CD4-positive, alpha-beta T cell treated with Interleukin-1 beta for 1 hour (primary cell): ENCODE data around the gene GTF3A.
A peak's percentile ranks its signal among the peaks of the same experiment; 100 is the strongest.

Experiments used
- DNase-seq, 2 donors: peaks; one replicate each; pipeline ENCODE4 v3.0.0-alpha.2; 2020 to 2022

GTF3A gene

GRCh38 chr13:27449081-27449603 lies 24.7 kb downstream of the GTF3A start:
- no peak for DNase-seq

GRCh38 chr13:27449936-27450828 lies 25.8 kb downstream of the GTF3A start, which contains the start of gene MTIF3:
Gene MTIF3 (minus strand): TSS chr13:27450564. CDS start chr13:27440448, 10,116 bp downstream.
- peak; percentile 97 to 98 for DNase-seq

GRCh38 chr13:27450921-27451471 lies 26.6 kb downstream of the GTF3A start:
- peak in 1 of 2 donors; percentile 26 for DNase-seq

- DNase-seq, result peak in 1 of 2 donors; percentile 26
These were observed 31.0 kb downstream of the GTF3A start for GRCh38 chr13:27455331-27455855.

- no peak for DNase-seq
These were observed 37.6 kb downstream of the GTF3A start for GRCh38 chr13:27461940-27462584.

DNA sequence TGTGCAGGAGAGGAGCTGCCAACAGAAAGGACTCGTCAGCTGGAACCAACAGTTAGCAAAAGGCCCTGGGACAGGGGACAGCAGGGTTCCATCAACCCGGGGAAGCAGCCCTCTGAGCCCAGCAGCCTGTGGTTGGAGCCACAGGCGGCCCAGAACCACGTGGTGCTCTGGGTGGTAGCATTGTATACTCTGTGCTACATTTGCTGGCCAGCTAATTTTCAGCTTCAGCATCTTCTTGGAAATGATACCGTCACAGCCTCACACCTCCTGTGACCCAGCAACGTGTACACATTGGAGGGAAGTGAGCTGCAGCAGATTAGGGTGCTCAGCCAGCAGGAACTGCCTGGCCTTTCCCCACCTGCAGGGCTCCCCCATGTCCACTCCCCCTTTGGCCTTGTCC lies 39.1 kb downstream of the GTF3A start:
- DNase-seq, result no peak

GRCh38 chr13:27465611-27466010 lies 41.2 kb downstream of the GTF3A start:
- no peak for DNase-seq

- DNase-seq, result no peak
These were observed 42.1 kb downstream of the GTF3A start for GRCh38 chr13:27466513-27466912.

- DNase-seq, result no peak
These were observed 45.8 kb downstream of the GTF3A start for GRCh38 chr13:27470075-27470820.

GRCh38 chr13:27472441-27472840 lies 48.0 kb downstream of the GTF3A start:
- no peak for DNase-seq

GRCh38 chr13:27472941-27473340 lies 48.5 kb downstream of the GTF3A start:
- DNase-seq, result no peak

DNA sequence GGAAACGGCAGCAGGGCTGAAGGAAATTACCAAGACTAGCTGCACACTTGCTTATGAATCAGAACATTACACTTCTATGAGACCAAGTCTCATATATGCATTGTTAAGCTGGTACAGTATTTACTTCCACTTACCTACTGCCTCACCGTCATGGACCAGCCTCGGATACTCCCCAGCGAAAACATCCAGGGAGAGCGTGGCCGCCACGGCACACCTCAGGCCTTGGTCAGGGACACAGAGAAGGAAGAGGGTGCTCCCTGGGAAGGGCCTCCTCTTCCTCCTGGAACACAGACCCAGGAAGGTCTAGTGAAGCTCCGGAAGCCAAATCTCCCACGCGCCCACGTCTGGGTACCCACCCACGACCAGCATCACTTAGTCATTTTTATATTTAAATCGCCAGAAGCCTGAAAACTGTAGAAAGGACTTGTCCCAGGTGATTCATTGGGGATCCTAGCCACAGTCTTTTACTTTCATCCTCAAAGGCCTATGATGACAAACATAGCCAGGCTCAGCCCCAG lies 50.4 kb downstream of the GTF3A start:
- no peak for DNase-seq

DNA sequence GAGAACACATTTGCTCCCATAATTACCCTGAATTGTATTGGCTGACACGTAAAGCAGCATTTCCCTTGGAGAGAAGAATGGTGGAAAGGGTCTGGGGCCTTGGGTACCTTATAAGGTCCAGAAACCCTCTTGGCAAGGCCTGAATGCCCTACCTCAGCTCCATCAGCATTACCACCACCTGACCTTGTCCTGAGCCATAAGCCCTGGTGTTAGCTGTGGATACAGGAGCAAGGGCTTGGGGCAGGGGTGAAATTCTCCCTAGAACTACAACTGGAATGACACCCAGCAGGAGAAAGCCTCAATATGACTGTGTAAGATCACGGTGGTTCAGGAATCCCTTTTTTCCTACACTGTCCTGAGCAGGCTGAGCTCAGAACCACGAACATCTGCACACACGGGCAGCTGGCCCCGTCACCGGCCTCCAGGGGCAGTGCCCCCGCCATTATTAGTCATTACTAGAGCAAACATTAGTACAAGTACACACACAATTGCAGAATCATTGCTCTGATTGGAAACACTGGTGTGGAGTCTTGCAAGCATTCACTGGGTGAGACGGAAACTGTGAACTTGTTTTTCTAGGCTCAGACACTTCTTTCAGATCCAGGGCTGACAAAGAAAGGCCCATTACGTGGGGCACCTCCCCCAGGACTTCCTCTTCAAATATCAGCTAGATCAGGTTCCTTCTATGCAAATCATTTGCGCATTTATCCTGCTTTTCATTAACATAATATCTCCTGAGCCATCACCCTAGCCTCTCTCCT lies 52.7 kb downstream of the GTF3A start:
- peak in 1 of 2 donors; percentile 6 for DNase-seq

- DNase-seq, result peak; percentile 7 to 15
These were observed 57.3 kb downstream of the GTF3A start for GRCh38 chr13:27481766-27482165.

- peak; percentile 25 to 74 for DNase-seq
These were observed 58.6 kb downstream of the GTF3A start for GRCh38 chr13:27482983-27483382.

- no peak for DNase-seq
These were observed 59.0 kb downstream of the GTF3A start for GRCh38 chr13:27483421-27483820.
